Astrocyte of the cerebellum (primary cell): ENCODE results near the gene CEP131.
A peak's percentile ranks its signal among the peaks of the same experiment; 100 is the strongest.

ENCODE experiments used
- DNase-seq: peaks from one replicate; pipeline ENCODE4 v3.0.0-alpha.2; 2011; ENCODE audit warnings: low read depth
- H3K4me3 ChIP-seq: 2 replicates; pipeline ENCODE4 v1.5.1; 2011; ENCODE audit warnings: mild to moderate bottlenecking, low read depth, low read length, moderate library complexity
- CTCF ChIP-seq: IDR thresholded peaks from 2 replicates; pipeline ENCODE4 v1.5.1; 2012; ENCODE audit warnings: low read length, low read depth, moderate library complexity, mild to moderate bottlenecking; ENCODE audit errors: missing control alignments
- in situ Hi-C: cut with HindIII; loops from 2 replicates; pipeline ENCODE4 v1.10.0; 2017; ENCODE audit warnings: low sequenced_read_pairs

The CEP131 gene

DNA sequence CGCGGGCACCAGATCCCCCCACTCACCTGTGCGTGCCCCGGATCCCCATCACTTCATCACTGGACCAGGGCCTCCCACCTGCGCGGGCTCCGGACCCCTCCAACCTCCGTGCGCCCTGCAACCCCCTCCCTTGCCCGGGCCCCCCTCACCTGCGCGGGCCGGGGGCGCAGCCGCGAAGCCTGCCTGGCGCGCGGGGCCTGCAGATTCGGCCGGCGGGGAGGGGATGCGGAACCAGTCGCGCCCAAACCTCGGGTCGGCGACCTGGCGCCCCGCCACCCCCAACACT is 202 bp downstream of the CEP131 start:
- TF ChIP-seq CTCF, result no peak
- in situ Hi-C loops, result no loop called here
- peak overlapping the region; percentile 70 for H3K4me3 ChIP-seq
- no peak for DNase-seq

GRCh38 chr17:81221842-81222619 is 734 bp downstream of the CEP131 start:
- TF ChIP-seq CTCF, result no peak
- DNase-seq, result no peak
- in situ Hi-C loops, result no loop called here
- peak overlapping the region; percentile 70 for H3K4me3 ChIP-seq

- in situ Hi-C loops, result no loop called here
- no peak for TF ChIP-seq CTCF
- H3K4me3 ChIP-seq, result peak overlapping the region; percentile 70
- DNase-seq, result peak; percentile 8
Measured at GRCh38 chr17:81221371-81221841, 1.4 kb downstream of the CEP131 start.

DNA sequence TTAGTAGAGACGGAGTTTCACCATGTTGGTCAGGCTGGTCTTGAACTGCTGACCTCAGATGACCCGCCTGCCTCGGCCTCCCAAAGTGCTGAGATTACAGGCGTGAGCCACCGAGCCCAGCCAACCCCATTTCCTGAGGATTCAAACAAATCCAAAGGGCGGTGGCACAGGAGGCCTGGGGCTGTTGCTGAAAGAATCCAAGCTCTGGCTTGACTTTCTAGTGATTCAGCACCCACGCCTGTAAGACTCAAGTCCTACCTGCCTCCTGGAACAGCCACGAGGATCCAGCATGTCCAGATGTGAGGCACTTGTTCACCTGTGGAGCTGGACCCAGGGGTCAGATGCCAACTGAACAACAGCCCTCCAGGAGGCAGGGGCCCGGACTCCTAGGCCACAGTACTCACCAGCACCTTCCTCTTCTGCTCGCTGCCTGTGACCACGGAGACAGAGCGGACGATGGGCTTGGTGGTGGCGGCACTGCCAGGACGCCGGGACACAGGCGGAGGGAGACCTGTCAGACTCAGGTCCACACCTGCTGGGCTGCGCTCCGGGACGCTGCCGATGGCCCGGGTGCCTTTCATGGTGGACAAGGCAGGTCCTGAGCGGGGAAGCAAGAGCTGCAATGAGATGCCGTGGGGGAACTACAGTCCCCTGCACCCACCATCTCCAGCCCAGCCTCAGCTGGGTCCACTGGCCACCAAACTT is 3.1 kb downstream of the CEP131 start:
- no peak for DNase-seq
- TF ChIP-seq CTCF, result no peak
- H3K4me3 ChIP-seq, result no peak overlapping the region
- in situ Hi-C loops, result no loop called here

DNA sequence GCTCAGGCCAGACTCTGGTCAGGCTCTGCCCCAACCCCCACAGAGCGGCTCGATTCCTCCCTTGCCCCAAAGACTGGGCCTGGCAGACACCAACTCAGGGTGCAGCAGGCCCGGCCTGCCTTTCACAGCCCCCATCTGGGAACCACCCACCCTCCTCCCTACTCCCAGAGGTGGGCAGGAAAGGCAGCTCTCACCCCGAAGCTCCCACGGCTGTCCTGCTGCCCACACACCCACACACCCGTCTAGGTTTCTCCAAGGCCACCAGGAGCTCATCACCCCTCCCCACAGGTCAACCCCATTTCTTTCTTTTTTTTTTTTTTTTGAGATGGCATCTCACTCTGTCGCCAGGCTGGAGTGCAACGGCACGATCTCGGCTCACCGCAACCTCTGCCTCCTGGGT is 3.8 kb downstream of the CEP131 start:
- in situ Hi-C loops, result no loop called here
- no peak for DNase-seq
- H3K4me3 ChIP-seq, result no peak overlapping the region
- TF ChIP-seq CTCF, result no peak

GRCh38 chr17:81218459-81218858 is 4.3 kb downstream of the CEP131 start:
- no peak for TF ChIP-seq CTCF
- DNase-seq, result no peak
- H3K4me3 ChIP-seq, result no peak overlapping the region
- in situ Hi-C loops, result no loop called here
